Posterior cingulate gyrus (tissue), 11 donors: ENCODE results near the gene AUTS2.
A peak's percentile ranks its signal among the peaks of the same experiment; 100 is the strongest.

ENCODE experiments used
- DNase-seq, 10 donors: peaks; one replicate each; pipeline versions ENCODE4 v3.0.0 to v3.0.0-alpha.2; 2020 to 2021; ENCODE audit warnings: mixed read lengths in 3 of 10
- intact Hi-C: fragments of 100-400 bp; cut with DNase I; formaldehyde crosslinking; loops from one replicate; pipeline ENCODE4 v1.15.1; 2023

The AUTS2 gene

GRCh38 chr7:69678494-69679187, 80.4 kb downstream of the AUTS2 start:
- DNase-seq, result no peak
- intact Hi-C loops, result no loop called here

- no peak for DNase-seq
- intact Hi-C loops, result no loop called here
Measured at GRCh38 chr7:69681181-69681580, 82.9 kb downstream of the AUTS2 start.

GRCh38 chr7:69682518-69682917, 84.2 kb downstream of the AUTS2 start:
- DNase-seq, result no peak
- intact Hi-C loops, result no loop called here

- intact Hi-C loops, result no loop called here
- DNase-seq, result no peak
Measured at GRCh38 chr7:69683002-69683401, 84.7 kb downstream of the AUTS2 start.

- no peak for DNase-seq
- intact Hi-C loops, result no loop called here
Measured at GRCh38 chr7:69684369-69685292, 86.4 kb downstream of the AUTS2 start.

DNA sequence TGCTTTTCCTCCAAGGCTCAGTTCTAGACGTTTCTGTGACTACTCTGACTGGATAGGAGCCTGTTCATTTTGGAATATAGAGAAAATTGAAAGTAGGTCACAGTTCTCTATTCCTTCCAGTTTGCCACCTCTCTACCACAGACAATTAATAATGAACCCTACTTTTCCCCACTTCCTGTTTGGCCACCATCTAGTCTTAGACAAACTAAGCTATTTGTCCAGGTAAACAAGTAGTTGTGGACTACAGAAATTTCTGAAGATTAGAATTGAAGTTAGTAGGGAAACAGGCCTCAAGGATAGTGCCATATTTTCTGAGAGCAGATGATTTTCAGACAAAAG, 87.0 kb downstream of the AUTS2 start:
- DNase-seq, result no peak
- intact Hi-C loops, result no loop called here

DNA sequence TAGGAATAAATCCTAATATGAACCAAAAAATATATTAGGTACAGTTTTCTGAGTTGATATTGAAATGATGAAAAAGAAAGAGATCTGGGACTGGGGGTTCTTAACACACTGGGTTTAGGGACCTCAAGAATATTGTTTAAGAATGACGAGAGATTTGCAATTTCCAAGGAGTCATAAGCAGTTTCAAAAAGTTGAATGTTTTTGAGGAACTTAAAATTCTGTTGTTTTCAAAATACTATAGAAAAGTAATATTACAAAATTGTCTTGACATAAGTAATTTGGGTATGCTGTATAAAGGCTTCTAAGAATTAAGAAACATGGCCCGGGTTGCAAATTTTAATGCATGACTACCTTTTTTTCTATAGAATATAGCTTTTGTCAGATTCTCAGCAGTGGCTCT, 88.1 kb downstream of the AUTS2 start:
- intact Hi-C loops, result no loop called here
- DNase-seq, result no peak

DNA sequence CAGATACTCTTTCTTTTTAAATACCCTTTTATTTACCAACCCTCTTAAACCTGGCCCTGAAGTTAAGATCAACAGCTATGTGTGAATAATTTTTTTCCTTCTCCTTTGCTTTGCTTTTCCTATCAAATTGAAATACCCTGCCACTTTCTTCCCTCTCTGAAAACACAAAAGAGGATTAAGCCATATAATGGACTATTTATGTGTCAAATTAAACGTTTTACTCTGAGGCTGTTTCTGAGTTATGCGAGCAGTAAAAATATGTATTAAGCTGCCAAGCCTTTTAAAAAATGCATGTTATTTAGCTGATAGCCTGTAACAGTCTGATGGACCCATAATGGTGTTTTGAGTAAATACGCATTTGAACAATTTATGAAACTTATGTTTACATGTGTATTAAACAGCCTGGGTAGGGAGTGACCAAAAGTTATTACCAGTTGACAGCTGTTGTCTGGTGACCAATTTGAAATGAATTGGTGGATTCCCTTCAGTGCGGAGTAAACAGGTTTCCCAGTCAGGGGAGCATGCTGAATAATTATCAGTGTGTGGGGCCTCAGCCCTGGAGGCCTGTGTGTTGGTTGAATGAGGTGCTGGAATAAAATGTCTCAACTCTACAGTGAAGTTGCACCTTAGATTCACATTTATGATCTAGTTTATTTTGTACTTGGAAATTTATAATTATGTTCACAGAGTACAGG, 89.6 kb downstream of the AUTS2 start:
- intact Hi-C loops, result no loop called here
- DNase-seq, result no peak

GRCh38 chr7:69690329-69690728, 92.1 kb downstream of the AUTS2 start:
- peak in 1 of 10 donors; percentile 65 for DNase-seq
- intact Hi-C loops, result no loop called here

GRCh38 chr7:69691327-69691726, 93.1 kb downstream of the AUTS2 start:
- intact Hi-C loops, result no loop called here
- DNase-seq, result peak in 1 of 10 donors; percentile 73

- intact Hi-C loops, result no loop called here
- no peak for DNase-seq
Measured at GRCh38 chr7:69691734-69692133, 93.5 kb downstream of the AUTS2 start.

GRCh38 chr7:69692611-69693010, 94.3 kb downstream of the AUTS2 start:
- no peak for DNase-seq
- intact Hi-C loops, result no loop called here

DNA sequence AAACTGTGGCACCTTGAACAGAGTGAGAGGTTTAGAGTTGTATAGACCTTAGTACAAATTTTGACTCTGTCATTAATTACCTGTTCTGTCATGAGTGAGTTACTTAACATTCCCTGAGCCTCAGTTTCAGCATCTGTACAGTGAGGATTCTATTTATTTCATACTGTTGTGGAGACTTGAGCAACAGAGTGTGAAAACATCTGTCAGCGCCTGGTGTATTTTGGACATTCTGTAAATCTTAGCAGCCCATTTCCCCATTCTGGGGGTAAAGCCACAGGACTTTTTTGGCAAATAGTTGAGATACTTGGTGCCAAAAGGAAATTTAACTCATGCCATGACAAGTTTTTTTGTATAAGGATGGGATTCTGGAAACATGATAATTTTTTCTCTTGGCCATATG, 94.8 kb downstream of the AUTS2 start:
- intact Hi-C loops, result no loop called here
- DNase-seq, result no peak

GRCh38 chr7:69696054-69696591, 97.8 kb downstream of the AUTS2 start:
- DNase-seq, result peak in 1 of 10 donors; percentile 32
- intact Hi-C loops, result no loop called here

DNA sequence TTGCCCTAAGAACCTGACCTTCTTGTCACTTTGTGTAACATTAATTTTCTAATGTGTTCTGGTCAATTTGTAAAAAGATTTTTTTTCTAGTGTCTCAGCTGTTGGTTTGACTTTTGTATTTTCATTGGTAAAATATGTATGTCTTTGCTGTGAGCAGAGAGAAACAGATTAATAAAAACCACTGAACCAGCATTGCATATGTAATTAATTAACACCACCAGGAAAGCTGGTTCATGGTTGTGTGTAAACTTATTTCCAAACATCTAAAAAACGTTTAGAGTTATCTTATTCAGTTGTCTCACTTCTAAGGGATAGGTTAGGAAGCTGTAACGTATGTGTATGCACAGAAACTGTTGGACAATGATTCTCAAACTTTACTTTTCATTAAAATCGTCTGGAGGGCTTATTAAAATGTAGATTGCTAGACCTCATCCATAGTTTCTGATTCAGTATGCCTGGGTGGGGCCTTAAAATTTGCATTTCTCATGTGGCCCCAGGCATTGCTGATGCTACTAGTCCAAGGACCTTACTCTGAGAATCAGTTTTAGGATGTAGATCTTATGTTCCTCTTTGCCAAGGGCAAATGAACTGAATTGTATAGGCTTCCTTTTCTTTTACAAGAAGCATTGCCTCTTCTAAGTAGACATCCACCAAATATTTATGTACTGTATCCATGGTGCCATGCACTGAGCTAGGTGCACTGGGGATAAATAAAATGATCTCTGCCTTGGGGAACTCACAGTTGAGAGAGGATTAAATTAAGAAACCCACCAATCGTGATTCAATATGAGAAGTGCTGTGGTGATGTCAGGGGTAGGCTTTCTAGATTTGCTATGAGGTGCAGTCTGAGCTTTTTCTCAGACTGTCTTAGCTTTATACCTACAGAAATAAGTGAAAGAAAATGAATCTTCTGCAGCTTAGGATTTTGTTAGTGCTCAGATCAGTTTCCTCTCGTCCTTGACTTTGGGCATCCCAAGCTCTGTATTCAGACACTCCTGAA, 98.7 kb downstream of the AUTS2 start:
- DNase-seq, result no peak
- intact Hi-C loops, result no loop called here

DNA sequence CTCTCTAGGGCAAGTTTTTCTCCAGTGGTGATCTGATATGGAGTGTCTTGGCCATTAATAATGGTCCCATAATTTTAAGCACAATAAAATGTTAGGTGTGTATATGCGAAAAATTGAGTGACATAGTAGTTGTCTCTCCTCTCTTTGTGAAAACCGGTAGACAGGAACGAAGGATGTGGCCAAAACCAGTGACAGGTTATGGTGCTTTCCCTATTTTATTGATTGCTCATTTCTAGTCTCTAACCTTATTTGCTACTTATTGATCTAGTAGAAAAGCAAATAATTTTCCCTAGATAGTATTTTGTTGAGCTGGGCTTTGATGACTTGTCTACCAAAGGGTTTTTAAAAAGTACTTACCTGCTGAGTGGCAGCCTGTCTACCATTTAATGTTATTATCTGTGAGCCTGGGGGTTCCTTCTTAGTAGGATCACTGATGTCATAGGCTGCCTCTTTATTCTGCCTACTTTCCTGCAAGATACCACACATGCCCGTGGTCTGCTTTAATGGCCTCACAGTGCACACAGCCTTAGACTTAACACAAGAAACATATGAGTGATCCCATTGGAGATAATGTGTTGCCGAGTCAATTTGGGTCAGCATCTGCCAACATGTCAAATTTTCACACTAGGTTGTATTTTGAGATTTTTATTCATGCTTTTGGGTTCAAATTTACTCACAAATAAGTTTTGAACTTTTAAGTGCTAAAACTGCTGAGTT, 100.0 kb downstream of the AUTS2 start:
- DNase-seq, result no peak
- intact Hi-C loops, result no loop called here

- DNase-seq, result no peak
- intact Hi-C loops, result no loop called here
Measured at GRCh38 chr7:69699931-69700330, 101.7 kb downstream of the AUTS2 start.

GRCh38 chr7:69700331-69700730, 102.1 kb downstream of the AUTS2 start:
- DNase-seq, result no peak
- intact Hi-C loops, result no loop called here

DNA sequence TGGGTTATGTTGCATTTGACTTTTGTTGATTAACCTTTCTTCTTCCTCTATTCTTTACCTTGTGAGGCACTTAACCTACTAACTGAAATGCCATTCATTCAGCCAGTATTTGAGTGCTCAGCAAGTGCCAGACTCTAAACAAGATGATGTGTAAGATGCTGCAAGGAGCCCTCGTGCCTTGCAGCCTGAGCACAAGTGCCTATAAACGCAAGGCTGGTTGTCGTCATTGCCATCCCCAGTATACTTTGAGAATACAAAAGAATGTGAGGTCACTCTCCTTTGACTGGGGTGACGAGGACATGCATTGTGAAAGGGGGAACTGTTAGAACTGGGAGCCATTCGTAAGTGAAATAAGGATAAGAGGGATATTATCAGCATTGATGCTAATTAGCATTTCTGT, 103.0 kb downstream of the AUTS2 start:
- DNase-seq, result no peak
- intact Hi-C loops, result no loop called here
